ENCODE data around the gene PPP1R11.

The PPP1R11 gene

GRCh38 chr6:30061858-30062458, 5.0 kb upstream of the PPP1R11 start:
- DNase-seq (ENCODE audit: low read depth, low spot score), result no peak

- DNase-seq (ENCODE audit: low read depth, low spot score), result no peak
These were observed 4.4 kb upstream of the PPP1R11 start for GRCh38 chr6:30062471-30063178.

- DNase-seq (ENCODE audit: low read depth, low spot score), result no peak
These were observed 3.7 kb upstream of the PPP1R11 start for GRCh38 chr6:30063315-30063714.

DNA sequence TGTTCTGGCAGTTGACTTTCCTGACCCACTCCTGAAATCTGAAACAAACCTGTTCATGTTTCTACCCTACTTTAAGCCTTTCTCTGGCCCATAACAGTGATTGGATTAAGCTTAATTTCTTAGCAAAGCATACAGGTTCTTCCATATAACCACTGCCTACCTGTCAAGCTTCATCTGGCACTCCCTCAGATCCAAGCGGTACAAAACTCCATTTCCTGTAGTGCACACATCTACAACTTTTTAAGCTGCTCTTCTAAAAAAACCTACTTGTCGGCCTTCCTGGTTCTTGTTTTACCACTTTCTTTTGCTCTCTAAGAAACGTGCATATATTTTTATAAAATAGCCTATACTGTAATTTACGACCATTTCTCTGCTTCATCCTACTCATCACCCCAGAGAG, 916 bp upstream of the PPP1R11 start:
- DNase-seq (ENCODE audit: low read depth, low spot score), result no peak

- no peak for DNase-seq (ENCODE audit: low read depth, low spot score)
These were observed 602 bp downstream of the PPP1R11 start for GRCh38 chr6:30067460-30068139.

DNA sequence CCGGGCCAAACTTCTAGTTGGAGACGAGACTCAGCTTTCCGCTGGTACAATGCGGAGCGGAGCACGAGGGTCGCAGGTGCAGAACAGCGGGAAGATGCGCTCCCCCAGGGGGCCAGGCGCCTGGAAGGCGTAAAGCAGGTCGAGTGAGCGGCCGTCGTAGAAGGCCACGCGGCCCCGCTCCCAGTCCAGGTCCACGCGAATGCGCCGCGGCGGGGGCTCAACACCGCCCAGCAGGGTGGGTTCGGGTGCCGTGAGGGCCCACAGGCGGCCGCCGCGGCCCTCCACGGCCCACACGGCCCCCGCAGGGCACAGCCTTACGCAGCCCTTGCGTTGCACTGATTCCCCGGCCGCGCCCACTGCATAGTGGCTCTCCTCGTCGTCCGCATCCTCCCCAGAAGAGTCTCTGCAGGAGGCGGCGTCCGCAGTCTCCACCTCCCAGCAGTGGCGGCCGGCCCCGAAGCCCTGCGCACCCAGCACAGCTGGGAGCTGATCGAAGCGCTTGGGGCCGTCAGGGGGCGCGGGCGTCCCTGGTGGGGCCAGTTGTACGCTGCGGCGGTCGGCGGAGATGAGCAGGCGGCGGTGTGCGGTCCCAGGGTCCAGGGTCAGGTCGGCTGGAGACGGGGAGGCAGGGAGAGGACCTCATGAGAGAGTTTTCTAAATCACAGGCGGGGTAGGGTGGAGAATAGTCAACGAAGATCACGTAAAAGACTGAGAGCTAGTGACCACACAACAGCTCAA, 4.3 kb downstream of the PPP1R11 start:
- no peak for DNase-seq (ENCODE audit: low read depth, low spot score)

DNA sequence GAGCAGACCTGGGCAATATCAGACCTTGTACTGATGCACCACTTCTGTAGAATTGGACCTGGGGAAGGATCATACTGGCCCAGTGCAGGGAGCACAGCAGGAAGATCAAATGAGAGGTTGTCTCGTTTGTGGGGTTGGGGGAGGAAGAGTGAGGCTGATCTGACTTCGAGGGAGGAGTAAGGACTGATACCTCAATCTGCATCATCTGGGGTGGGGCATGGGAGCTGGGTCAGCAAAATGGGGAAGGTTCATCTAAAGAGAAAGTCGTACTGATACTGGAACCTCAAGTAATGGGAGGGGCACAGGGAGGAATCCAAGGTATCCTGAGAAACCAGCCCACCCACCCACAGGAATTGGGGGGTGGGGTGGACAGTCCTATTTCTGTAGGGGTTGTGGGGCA, 4.9 kb downstream of the PPP1R11 start:
- DNase-seq (ENCODE audit: low read depth, low spot score), result no peak

DNA sequence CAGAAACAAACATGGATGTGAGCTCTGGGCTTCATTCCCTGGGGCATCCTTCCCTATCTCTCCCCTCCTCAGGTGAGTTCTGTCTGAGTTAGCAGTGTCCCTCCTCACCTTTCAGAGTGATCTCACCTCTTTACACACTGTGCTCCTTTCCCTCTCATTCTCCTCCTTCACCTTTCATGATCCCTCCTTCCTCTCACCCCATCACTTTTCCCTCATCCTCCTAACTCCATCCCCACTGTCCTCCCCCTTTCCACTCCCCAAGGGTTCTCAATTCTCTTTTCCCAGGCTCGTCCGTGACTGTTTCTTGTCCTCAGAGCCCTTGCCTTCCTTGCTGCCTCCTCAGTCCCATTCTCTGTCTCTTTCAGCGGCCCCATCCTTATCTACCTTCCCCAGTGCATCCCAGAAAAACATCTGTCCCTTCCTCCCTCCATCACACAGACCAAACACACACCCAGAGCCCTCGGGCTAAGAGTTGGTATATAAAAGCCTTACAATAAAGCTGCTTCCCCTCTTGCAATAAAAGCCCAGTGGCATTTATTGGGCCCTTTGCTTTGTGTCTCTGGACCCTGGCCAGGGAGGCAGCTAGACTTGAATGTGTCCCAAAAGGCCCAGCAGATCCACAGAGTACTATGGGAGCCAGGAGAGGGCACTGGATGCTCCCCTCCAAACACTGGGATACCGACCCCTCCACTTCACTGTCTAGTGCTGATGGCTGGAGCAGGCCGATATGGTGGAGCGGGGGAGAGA, 6.7 kb downstream of the PPP1R11 start:
- DNase-seq (ENCODE audit: low read depth, low spot score), result no peak

DNA sequence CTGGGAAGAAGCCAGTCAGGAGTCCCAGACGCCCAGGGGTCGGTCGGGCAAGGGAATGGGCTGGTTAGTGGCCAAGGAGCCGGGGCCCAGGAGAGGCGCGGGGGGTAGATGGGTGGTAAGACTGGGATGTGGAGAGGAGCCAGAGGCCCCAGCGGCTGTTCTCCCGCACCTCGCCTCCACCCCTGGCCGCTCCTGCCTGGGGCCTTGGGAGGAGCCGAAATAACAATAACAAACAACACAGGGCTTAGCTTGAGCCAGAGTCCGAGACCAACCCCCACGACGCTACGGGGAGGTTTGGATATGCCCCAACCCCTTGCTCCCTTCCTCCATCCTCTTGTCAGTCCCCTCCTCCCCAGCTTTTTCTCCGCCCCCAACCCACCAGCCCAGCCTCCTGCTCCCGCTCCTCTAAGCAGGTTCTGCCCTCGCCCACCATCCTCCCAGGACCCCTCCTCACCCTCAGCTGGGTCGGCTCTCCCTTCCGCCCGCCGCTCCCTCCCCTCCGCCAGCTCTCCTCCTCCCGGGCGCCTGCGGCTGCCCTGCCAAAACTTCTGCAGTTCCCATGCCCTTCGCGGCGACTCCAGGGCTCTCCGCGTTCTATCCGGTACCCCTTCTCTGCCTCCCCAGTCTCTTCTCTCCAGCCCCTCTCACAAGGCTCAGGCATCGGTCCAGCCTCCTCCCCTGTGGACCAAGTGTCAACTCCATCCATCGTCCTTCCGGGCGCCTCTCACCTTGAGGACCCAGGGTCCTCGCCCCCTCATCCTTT, 7.5 kb downstream of the PPP1R11 start:
- DNase-seq (ENCODE audit: low read depth, low spot score), result no peak

GRCh38 chr6:30075094-30075789, 8.2 kb downstream of the PPP1R11 start, which contains the start of gene RNF39:
Gene RNF39, minus strand, starts transcription at chr6:30075769. Its CDS starts 184 bp downstream, at chr6:30075585.
- no peak for DNase-seq (ENCODE audit: low read depth, low spot score)

DNA sequence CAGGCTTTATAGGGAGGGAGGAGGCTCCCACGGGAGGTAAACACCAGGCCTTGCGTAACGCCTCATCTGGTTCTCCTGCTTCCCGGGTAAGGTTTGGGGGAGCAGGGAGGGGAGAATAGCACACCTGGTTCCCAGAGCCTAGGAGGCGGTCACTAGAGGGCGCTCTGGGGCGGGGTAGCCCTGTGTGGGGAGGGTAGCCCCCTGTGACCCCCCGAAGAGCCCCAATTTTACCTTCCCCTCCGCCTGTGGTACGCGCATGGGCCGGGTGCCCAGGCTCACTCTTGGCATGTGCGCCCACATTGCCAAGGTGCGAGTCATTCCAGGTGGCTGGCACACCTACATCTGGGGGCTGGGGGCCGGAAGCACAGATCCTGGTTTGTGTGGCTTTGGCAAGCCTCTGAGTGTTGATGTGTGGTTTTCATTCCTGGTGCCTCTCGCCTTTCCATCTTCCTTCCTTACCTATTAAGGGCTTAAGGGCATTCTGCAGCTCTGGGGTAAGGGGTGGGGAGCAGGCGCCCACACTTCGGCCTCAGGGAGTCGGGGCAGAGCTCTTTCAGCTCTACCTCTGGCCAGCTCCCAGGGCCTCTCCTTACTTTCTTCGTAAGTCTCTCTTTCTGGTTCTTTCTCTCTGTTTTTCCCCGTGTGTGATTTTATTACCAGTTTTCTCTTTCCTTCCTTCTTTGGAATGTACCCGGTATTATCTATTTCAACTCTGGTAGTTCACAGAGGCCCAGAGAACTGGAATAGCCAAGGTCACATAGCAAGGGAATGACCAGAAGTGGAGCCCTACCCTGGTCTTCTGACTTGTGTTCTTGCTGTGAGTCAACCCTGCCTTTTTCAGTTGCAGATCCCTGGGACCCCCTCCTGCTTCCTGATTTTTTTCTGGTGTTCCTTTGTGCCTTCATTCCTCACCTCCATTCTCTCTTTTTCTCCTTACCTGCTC, 9.1 kb downstream of the PPP1R11 start:
- DNase-seq (ENCODE audit: low read depth, low spot score), result no peak

GRCh38 chr6:30077218-30077617, 10.2 kb downstream of the PPP1R11 start:
- no peak for DNase-seq (ENCODE audit: low read depth, low spot score)

DNA sequence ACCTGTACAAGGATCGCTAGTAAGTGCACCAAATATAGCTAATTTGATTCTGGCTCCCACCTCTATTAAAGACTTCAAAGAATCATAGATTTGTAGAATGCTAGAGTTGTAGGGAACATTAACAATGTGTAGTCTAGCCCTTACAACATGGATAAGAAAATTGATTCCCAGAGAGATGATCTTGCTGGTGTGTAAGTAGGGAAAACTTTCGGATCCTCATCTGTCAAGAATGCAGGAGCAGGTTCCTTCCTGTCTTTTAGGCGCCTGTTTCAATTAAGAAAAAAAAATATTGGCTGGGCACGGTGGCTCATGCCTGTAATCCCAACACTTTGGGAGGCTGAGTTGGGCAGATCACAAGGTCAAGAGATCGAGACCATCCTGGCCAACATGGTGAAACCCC, 20.9 kb downstream of the PPP1R11 start:
- no peak for DNase-seq (ENCODE audit: low read depth, low spot score)

GRCh38 chr6:30091577-30092381, 24.8 kb downstream of the PPP1R11 start:
- no peak for DNase-seq (ENCODE audit: low read depth, low spot score)

GRCh38 chr6:30092852-30093543, 26.0 kb downstream of the PPP1R11 start:
- no peak for DNase-seq (ENCODE audit: low read depth, low spot score)

- DNase-seq (ENCODE audit: low read depth, low spot score), result no peak
These were observed 27.1 kb downstream of the PPP1R11 start for GRCh38 chr6:30093951-30094661.

DNA sequence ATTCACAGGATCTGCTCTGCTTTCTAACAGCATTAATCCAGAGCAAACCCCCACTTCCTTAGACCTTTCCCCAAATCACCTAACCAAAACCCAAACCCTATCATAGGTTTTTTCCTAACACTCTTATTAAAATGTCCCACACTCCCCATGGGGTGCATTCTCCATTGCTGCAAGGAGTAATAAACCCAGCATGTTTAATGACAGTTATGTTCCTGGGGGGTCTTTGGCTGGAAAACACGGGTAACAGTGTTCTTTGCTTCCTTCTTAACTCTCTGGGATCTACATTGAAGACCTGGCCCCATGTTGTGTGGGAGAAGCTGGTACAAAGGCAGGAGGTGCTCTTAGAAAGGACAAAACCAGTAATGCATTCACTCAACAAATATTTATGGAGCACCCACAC, 29.8 kb downstream of the PPP1R11 start:
- DNase-seq (ENCODE audit: low read depth, low spot score), result no peak

All from brain pericyte (primary cell).